ENCODE measurements around the gene PLEKHM2.

PLEKHM2 gene

GRCh38 chr1:15762546-15762945 lies 78.4 kb downstream of the PLEKHM2 start:
- TF ChIP-seq ZFP3 (CRISPR knock-in tag; IDR thresholded peaks at IDR 0.05) (no peak), ZNF8 (CRISPR knock-in tag; IDR thresholded peaks at IDR 0.05) (no peak)
- ATAC-seq, result no peak

DNA sequence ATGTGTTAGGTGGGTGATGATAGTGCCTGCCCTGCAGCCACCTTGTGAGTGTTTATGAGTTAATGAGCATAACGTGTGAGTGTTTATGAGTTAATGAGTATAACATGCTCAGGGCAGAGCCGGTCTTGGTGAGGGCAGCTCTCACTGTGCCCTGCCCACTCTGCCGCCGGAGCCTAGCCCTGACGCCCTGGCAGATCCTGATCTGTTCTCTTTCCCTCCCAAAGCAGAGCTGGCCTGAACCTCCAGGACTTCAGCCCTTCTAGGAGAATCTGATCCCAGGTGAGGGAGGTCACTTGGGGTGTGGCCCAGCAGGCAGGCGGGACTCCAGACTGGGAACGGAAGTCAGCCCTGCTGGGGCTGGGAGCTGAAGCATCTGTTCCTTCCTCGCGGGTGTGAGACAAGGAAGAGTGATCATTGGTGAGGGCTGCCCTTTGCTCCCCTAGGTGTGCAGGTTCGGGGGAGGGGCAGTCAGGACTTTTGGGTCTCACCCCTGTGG lies 80.2 kb downstream of the PLEKHM2 start:
- TF ChIP-seq ZC3H10 (CRISPR knock-in tag; IDR thresholded peaks at IDR 0.05) (no peak), ESRRG (CRISPR knock-in tag; IDR thresholded peaks at IDR 0.05) (no peak), ZNF70 (CRISPR knock-in tag; IDR thresholded peaks at IDR 0.05) (no peak), ZFP3 (CRISPR knock-in tag; IDR thresholded peaks at IDR 0.05) (no peak), RARB (CRISPR knock-in tag; IDR thresholded peaks at IDR 0.05) (no peak), ZNF565 (CRISPR knock-in tag; conservative IDR thresholded peaks at IDR 0.05; ENCODE audit: low read depth) (no peak), ISL1 (CRISPR knock-in tag; IDR thresholded peaks at IDR 0.05) (no peak), TOX (CRISPR knock-in tag; IDR thresholded peaks at IDR 0.05; ENCODE audit: borderline replicate concordance) (no peak), OSR1 (CRISPR knock-in tag; IDR thresholded peaks at IDR 0.05) (no peak)
- TF ChIP-seq, protein P1, sequence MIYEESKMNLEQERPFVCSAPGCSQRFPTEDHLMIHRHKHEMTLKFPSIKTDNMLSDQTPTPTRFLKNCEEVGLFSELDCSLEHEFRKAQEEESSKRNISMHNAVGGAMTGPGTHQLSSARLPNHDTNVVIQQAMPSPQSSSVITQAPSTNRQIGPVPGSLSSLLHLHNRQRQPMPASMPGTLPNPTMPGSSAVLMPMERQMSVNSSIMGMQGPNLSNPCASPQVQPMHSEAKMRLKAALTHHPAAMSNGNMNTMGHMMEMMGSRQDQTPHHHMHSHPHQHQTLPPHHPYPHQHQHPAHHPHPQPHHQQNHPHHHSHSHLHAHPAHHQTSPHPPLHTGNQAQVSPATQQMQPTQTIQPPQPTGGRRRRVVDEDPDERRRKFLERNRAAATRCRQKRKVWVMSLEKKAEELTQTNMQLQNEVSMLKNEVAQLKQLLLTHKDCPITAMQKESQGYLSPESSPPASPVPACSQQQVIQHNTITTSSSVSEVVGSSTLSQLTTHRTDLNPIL (CRISPR knock-in tag; IDR thresholded peaks at IDR 0.05; ENCODE audit: low read depth), result no peak
- TF ChIP-seq, protein P2, sequence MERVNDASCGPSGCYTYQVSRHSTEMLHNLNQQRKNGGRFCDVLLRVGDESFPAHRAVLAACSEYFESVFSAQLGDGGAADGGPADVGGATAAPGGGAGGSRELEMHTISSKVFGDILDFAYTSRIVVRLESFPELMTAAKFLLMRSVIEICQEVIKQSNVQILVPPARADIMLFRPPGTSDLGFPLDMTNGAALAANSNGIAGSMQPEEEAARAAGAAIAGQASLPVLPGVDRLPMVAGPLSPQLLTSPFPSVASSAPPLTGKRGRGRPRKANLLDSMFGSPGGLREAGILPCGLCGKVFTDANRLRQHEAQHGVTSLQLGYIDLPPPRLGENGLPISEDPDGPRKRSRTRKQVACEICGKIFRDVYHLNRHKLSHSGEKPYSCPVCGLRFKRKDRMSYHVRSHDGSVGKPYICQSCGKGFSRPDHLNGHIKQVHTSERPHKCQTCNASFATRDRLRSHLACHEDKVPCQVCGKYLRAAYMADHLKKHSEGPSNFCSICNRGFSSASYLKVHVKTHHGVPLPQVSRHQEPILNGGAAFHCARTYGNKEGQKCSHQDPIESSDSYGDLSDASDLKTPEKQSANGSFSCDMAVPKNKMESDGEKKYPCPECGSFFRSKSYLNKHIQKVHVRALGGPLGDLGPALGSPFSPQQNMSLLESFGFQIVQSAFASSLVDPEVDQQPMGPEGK (CRISPR knock-in tag; IDR thresholded peaks at IDR 0.05; ENCODE audit: borderline replicate concordance), result no peak
- no peak for ATAC-seq

GRCh38 chr1:15764890-15765289 lies 80.8 kb downstream of the PLEKHM2 start:
- ATAC-seq, result no peak
- no peak for TF ChIP-seq CSDC2 (CRISPR knock-in tag; IDR thresholded peaks at IDR 0.05)
- TF ChIP-seq ARNTL (CRISPR knock-in tag; IDR thresholded peaks at IDR 0.05; ENCODE audit: borderline replicate concordance, low read depth), result no peak
- TF ChIP-seq ZFP30 (CRISPR knock-in tag; IDR thresholded peaks at IDR 0.05), result no peak
- no peak for TF ChIP-seq POU6F1 (CRISPR knock-in tag; IDR thresholded peaks at IDR 0.05; ENCODE audit: borderline replicate concordance, low read depth)
- no peak for TF ChIP-seq OSR1 (CRISPR knock-in tag; IDR thresholded peaks at IDR 0.05)
- TF ChIP-seq ZC3H10 (CRISPR knock-in tag; IDR thresholded peaks at IDR 0.05), result no peak
- TF ChIP-seq, protein P3, sequence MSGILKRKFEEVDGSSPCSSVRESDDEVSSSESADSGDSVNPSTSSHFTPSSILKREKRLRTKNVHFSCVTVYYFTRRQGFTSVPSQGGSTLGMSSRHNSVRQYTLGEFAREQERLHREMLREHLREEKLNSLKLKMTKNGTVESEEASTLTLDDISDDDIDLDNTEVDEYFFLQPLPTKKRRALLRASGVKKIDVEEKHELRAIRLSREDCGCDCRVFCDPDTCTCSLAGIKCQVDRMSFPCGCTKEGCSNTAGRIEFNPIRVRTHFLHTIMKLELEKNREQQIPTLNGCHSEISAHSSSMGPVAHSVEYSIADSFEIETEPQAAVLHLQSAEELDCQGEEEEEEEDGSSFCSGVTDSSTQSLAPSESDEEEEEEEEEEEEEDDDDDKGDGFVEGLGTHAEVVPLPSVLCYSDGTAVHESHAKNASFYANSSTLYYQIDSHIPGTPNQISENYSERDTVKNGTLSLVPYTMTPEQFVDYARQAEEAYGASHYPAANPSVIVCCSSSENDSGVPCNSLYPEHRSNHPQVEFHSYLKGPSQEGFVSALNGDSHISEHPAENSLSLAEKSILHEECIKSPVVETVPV (CRISPR knock-in tag; IDR thresholded peaks at IDR 0.05), result no peak
- TF ChIP-seq ZNF565 (CRISPR knock-in tag; conservative IDR thresholded peaks at IDR 0.05; ENCODE audit: low read depth), result no peak

DNA sequence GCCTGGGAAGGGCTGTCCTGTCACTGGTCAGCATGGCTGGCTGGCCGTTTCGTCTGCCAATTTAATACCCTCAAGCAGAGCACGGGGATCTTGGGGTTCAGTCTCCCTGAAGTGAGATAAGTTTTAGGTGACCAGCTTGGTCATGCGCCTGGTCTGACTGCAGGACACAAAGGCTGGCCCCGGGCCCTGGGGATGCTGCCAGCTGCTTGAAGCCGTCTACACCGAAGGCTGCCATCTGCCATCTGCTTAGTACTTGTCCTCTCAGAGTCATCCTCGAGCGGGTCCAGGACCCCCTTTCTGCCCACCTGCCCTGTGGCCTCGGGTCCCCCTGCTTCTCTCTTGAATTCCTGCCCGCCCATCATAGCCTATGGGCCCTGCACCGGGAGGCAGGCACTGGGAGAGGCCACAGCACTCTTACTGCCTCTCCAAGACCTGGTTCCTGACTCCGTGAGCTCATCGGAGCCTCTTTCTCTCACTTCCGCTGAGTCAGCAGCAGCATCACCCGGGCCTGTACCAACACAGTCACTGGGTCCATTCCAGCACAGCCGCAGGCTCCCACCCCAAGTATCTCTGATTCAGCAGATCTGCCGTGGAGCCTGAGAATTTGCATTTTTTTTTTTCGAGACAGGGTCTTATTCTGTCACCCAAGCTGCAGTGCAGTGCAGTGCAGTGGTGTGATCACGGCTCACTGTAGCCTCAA lies 81.5 kb downstream of the PLEKHM2 start:
- no peak for TF ChIP-seq BACH2 (CRISPR knock-in tag; IDR thresholded peaks at IDR 0.05; ENCODE audit: borderline replicate concordance)
- peak; percentile 61 for ATAC-seq

- ATAC-seq, result no peak
- no peak for TF ChIP-seq BACH2 (CRISPR knock-in tag; IDR thresholded peaks at IDR 0.05; ENCODE audit: borderline replicate concordance)
- no peak for TF ChIP-seq ZNF70 (CRISPR knock-in tag; IDR thresholded peaks at IDR 0.05)
- TF ChIP-seq ZNF565 (CRISPR knock-in tag; conservative IDR thresholded peaks at IDR 0.05; ENCODE audit: low read depth), result no peak
- TF ChIP-seq TSHZ2 (CRISPR knock-in tag; IDR thresholded peaks at IDR 0.05), result no peak
- no peak for TF ChIP-seq ZC3H10 (CRISPR knock-in tag; IDR thresholded peaks at IDR 0.05)
- TF ChIP-seq, protein P1 (CRISPR knock-in tag; IDR thresholded peaks at IDR 0.05; ENCODE audit: low read depth), result no peak
- TF ChIP-seq, protein P3 (CRISPR knock-in tag; IDR thresholded peaks at IDR 0.05), result no peak
- TF ChIP-seq ARNTL (CRISPR knock-in tag; IDR thresholded peaks at IDR 0.05; ENCODE audit: borderline replicate concordance, low read depth), result no peak
- TF ChIP-seq ZNF8 (CRISPR knock-in tag; IDR thresholded peaks at IDR 0.05), result no peak
- no peak for TF ChIP-seq TCF4 (CRISPR knock-in tag; IDR thresholded peaks at IDR 0.05; ENCODE audit: borderline replicate concordance)
- TF ChIP-seq CSDC2 (CRISPR knock-in tag; IDR thresholded peaks at IDR 0.05), result no peak
- no peak for TF ChIP-seq SNAI2 (CRISPR knock-in tag; IDR thresholded peaks at IDR 0.05)
Measured at GRCh38 chr1:15767941-15768340, 83.8 kb downstream of the PLEKHM2 start.
